ENCODE data around the gene CDH8. TPM values are rescaled to one million over a fixed set of nuclear protein-coding genes. Genes with fewer than 3 reads are reported as not detected.

CDH8 gene
- total and polyA plus RNA-seq, 2 of the 4 experiments (the other 2 are of a cell fraction): not detected

DNA sequence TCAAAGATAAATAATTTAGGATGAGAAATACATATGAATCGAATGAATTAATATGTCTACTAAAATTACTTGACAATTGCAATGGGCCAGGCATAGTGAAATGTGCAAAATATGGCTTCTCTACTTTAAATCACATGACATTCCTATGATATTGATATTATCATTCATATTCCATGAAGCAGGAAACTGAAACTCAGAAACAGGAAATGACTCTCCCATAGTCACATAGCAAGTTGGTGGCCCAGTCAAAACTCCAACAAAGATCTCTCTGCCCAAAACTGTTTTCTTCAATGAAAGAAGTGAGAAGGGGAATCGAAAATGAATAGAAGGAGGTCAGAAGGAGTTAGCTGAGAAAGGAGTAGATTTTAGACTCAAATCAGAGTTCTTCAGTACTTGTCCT is 272.2 kb downstream of the CDH8 start:
- Histone ChIP-seq H2BK5ac (ENCODE audit: low read depth, low read length, poor library complexity, severe bottlenecking) (no peak overlapping the region), H4K20me1 (ENCODE audit: insufficient read depth, low read length) (no peaks in the 10 kb centered on the region), H2AFZ (replicated peaks; ENCODE audit: low read length, poor library complexity) (no peak overlapping the region), H3K9me1 (ENCODE audit: insufficient read depth, low read length) (no peaks in the 10 kb centered on the region), H3K9me3 (ENCODE audit: control insufficient read depth, insufficient read depth, low read length) (peaks cover 5% of the 10 kb centered on the region; the same call in 1 of the 2 replicates), H3K27ac (ENCODE audit: insufficient read depth, low read length) (no peak overlapping the region), H3K4me2 (ENCODE audit: low read depth, low read length) (no peak overlapping the region), H3K79me1 (ENCODE audit: low read depth in 1 of 2, low read length in 2 of 2) (no peaks in the 10 kb centered on the region), H3K4me3 (ENCODE audit: insufficient read depth, low read depth, low read length) (no peak overlapping the region), H2AK5ac (ENCODE audit: low read depth, low read length) (no peak overlapping the region), H3K27me3 (ENCODE audit: control insufficient read depth, insufficient read depth, low read length) (no peaks in the 10 kb centered on the region), H3K23ac (ENCODE audit: low read depth, low read length) (no peak overlapping the region), H3K56ac (ENCODE audit: extremely low read depth, insufficient read depth, low read length) (no peak overlapping the region), H2BK20ac (ENCODE audit: low read depth, low read length) (no peak overlapping the region), H3K18ac (ENCODE audit: low read depth, low read length) (no peak overlapping the region), H3K36me3 (ENCODE audit: control insufficient read depth, insufficient read depth, low read length) (no peaks in the 10 kb centered on the region), H4K91ac (ENCODE audit: insufficient read depth, low read depth, low read length) (no peak overlapping the region), H4K5ac (ENCODE audit: low read depth, low read length) (no peak overlapping the region), H3K4me1 (ENCODE audit: control insufficient read depth, insufficient read depth, low read length) (no peaks in the 10 kb centered on the region), H2AK9ac (replicated peaks; ENCODE audit: low read depth, low read length, poor library complexity) (no peak overlapping the region), H3K9ac (ENCODE audit: low read depth, low read length) (no peak overlapping the region), H3K4ac (ENCODE audit: low read depth, low read length) (no peak overlapping the region), H2BK120ac (ENCODE audit: low read depth, low read length) (no peak overlapping the region), H2BK15ac (ENCODE audit: low read depth, low read length) (no peak overlapping the region), H4K8ac (ENCODE audit: low read depth in 2 of 2, low read length in 2 of 2) (no peak overlapping the region), H3K14ac (replicated peaks; ENCODE audit: low read depth, low read length) (no peak overlapping the region)
- POLR2A ChIA-PET (ENCODE audit: unreplicated experiment): no interaction called here
- WGBS, 2 experiments (ENCODE audit: extremely low coverage in 2 of 2, insufficient read length in 1 of 2): no CpG with 5 or more reads among the region's 2 CpGs
- CTCF ChIA-PET: no interaction called here
- TF ChIP-seq MAZ (IDR thresholded peaks at IDR 0.05; ENCODE audit: borderline replicate concordance, low read depth, low read length) (no peak), MXI1 (IDR thresholded peaks at IDR 0.05; ENCODE audit: borderline replicate concordance, low read depth, low read length) (no peak), RAD21 (IDR thresholded peaks at IDR 0.05; ENCODE audit: low read length) (no peak), CEBPB (IDR thresholded peaks at IDR 0.05; ENCODE audit: low read depth, low read length) (no peak), SMC3 (IDR thresholded peaks at IDR 0.05; ENCODE audit: low read depth, low read length) (no peak), FOS (IDR thresholded peaks at IDR 0.05; ENCODE audit: low read depth, low read length) (no peak), NFE2L2 (IDR thresholded peaks at IDR 0.05; ENCODE audit: low read depth, low read length) (no peak), BHLHE40 (IDR thresholded peaks at IDR 0.05; ENCODE audit: low read depth, low read length) (no peak), CTCF (conservative IDR thresholded peaks at IDR 0.05; ENCODE audit: low read depth, low read length) (no peak), POLR2A (IDR thresholded peaks at IDR 0.05; ENCODE audit: low read depth, low read length) (no peak), CHD1 (IDR thresholded peaks at IDR 0.05; ENCODE audit: low read depth, low read length) (no peak), MAFK (IDR thresholded peaks at IDR 0.05; ENCODE audit: low read depth, low read length) (no peak), RFX5 (IDR thresholded peaks at IDR 0.05; ENCODE audit: low read depth, low read length) (no peak), ELK1 (IDR thresholded peaks at IDR 0.05; ENCODE audit: borderline replicate concordance, low read depth, low read length) (no peak), RCOR1 (IDR thresholded peaks at IDR 0.05; ENCODE audit: insufficient replicate concordance, low read length) (no peak)
- TF ChIP-seq, protein P1, sequence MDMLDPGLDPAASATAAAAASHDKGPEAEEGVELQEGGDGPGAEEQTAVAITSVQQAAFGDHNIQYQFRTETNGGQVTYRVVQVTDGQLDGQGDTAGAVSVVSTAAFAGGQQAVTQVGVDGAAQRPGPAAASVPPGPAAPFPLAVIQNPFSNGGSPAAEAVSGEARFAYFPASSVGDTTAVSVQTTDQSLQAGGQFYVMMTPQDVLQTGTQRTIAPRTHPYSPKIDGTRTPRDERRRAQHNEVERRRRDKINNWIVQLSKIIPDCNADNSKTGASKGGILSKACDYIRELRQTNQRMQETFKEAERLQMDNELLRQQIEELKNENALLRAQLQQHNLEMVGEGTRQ (IDR thresholded peaks at IDR 0.05; ENCODE audit: low read depth, low read length): no peak
- intact Hi-C loops (cut with micrococcal nuclease): no loop called here
- dilution Hi-C loops (cut with HindIII; ENCODE audit: low sequenced_read_pairs, unreplicated experiment): no loop called here
- ATAC-seq (ENCODE audit: low read depth) (no peak), DNase-seq (no peak)
- BruUV-seq (replicated peaks): no TSS peak
- in situ Hi-C loops (cut with MboI; ENCODE audit: low sequenced_read_pairs): no loop called here
